ENCODE results near the gene PCBP3. TPM values are rescaled to one million over a fixed set of nuclear protein-coding genes. Genes with fewer than 3 reads are reported as not detected.

PCBP3 gene
- total RNA-seq, 1 donor from 2014 or later = 4.6 TPM

DNA sequence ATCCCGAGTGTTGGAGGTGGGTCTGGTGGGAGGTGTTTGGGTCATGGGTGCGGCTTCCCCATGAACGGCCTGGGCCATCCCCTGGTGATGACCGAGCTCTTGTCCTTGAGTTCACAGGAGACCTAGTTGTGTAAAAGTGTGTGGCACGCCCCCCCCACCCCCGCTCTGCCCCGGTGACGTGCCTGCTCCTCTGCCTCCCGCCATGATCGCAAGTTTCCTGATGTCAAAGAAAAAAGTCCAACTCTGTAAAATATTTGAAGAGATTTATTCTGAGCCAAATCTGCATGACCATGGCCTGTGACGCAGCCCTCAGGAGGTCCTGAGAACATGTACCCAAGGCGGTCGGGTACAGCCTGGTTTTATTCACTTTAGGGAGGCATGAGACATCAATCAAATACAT, 212.9 kb downstream of the PCBP3 start:
- Histone ChIP-seq H3K4me2 (no peak overlapping the region), H3K27me3 (no peaks in the 10 kb centered on the region), H3K4me3 (no peak overlapping the region), H3K4me1 (peaks cover 5% of the 10 kb centered on the region), H3K36me3 (no peaks in the 10 kb centered on the region), H3K9ac (no peak overlapping the region), H3K9me3 (ENCODE audit: low read depth) (no peaks in the 10 kb centered on the region), H3K27ac (no peak overlapping the region), H4K20me1 (ENCODE audit: low read depth) (no peaks in the 10 kb centered on the region), H3F3A (ENCODE audit: low read depth) (no peaks in the 10 kb centered on the region), H2AFZ (replicated peaks) (no peak overlapping the region), H3K79me2 (ENCODE audit: low read depth) (no peaks in the 10 kb centered on the region)
- Mint-ChIP-seq H3K4me1 (peaks cover 26% of the 10 kb centered on the region), H3K9me3 (no peaks in the 10 kb centered on the region), H3K36me3 (no peaks in the 10 kb centered on the region), H3K4me3 (no peak overlapping the region), H3K27me3 (ENCODE audit: insufficient read depth, low read depth) (peaks cover 9% of the 10 kb centered on the region), H3K27ac (no peak overlapping the region)
- TF ChIP-seq EZH2phosphoT487 (IDR thresholded peaks at IDR 0.05) (no peak), EZH2 (IDR thresholded peaks at IDR 0.05) (no peak)
- TF ChIP-seq, protein P1, sequence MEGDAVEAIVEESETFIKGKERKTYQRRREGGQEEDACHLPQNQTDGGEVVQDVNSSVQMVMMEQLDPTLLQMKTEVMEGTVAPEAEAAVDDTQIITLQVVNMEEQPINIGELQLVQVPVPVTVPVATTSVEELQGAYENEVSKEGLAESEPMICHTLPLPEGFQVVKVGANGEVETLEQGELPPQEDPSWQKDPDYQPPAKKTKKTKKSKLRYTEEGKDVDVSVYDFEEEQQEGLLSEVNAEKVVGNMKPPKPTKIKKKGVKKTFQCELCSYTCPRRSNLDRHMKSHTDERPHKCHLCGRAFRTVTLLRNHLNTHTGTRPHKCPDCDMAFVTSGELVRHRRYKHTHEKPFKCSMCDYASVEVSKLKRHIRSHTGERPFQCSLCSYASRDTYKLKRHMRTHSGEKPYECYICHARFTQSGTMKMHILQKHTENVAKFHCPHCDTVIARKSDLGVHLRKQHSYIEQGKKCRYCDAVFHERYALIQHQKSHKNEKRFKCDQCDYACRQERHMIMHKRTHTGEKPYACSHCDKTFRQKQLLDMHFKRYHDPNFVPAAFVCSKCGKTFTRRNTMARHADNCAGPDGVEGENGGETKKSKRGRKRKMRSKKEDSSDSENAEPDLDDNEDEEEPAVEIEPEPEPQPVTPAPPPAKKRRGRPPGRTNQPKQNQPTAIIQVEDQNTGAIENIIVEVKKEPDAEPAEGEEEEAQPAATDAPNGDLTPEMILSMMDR (IDR thresholded peaks at IDR 0.05) = no peak
- DNase-seq (ENCODE audit: low spot score) = no peak

DNA sequence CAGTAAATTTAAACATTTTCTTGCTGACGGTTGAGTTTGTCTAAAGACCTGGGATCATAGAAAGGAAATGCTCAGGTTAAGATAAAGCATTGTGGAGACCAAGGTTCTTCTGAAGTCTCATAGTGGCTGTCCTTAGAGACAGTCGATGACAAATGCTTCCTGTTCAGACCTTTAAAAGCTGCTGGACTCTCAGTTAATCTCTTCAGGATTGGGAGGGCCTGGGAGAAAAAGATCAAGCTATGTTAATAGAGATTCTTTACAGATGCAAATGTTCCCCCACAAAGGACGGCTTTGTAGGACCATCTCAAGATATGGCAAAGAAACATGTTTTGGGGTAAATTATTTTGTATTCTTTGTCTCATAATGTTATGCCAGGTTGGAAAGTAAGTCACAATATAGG, 213.4 kb downstream of the PCBP3 start:
- no peak overlapping the region for H3K27ac Mint-ChIP-seq
- no peak for TF ChIP-seq EZH2 (IDR thresholded peaks at IDR 0.05)
- TF ChIP-seq, protein P1 (IDR thresholded peaks at IDR 0.05) = no peak
- no peak for TF ChIP-seq EZH2phosphoT487 (IDR thresholded peaks at IDR 0.05)
- no peaks in the 10 kb centered on the region for H3K27me3 ChIP-seq
- no peaks in the 10 kb centered on the region for H3K9me3 ChIP-seq (ENCODE audit: low read depth)
- peaks cover 5% of the 10 kb centered on the region for H3K4me1 ChIP-seq
- H2AFZ ChIP-seq (replicated peaks) = no peak overlapping the region
- H3F3A ChIP-seq (ENCODE audit: low read depth) = no peaks in the 10 kb centered on the region
- no peaks in the 10 kb centered on the region for H3K36me3 ChIP-seq
- H3K4me2 ChIP-seq = no peak overlapping the region
- DNase-seq (ENCODE audit: low spot score) = no peak
- no peak overlapping the region for H3K9ac ChIP-seq
- peaks cover 9% of the 10 kb centered on the region for H3K27me3 Mint-ChIP-seq (ENCODE audit: insufficient read depth, low read depth)
- no peaks in the 10 kb centered on the region for H3K36me3 Mint-ChIP-seq
- H3K4me3 ChIP-seq = no peak overlapping the region
- no peak overlapping the region for H3K27ac ChIP-seq
- H3K4me3 Mint-ChIP-seq = no peak overlapping the region
- H3K9me3 Mint-ChIP-seq = no peaks in the 10 kb centered on the region
- no peaks in the 10 kb centered on the region for H4K20me1 ChIP-seq (ENCODE audit: low read depth)
- H3K4me1 Mint-ChIP-seq = peaks cover 29% of the 10 kb centered on the region
- no peaks in the 10 kb centered on the region for H3K79me2 ChIP-seq (ENCODE audit: low read depth)

DNA sequence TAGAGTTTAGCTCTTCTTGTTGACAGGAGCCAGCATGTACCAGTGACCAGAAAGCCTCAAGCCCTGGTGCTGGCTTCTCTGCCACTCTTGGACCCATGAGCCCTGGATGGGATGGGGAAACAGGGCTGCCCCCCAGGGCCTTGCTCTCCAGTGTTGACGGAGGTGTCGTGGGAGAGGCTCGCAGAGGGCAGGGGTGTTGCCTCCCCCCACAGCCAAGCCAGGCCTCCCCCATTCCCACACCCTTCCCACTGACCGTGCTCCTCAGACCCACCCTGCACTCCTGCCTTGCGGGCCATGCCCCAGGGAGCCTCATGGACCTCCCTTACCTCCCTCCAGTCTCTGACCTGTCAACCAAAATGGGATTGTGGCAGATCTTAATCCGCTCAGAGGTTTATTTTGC, 214.2 kb downstream of the PCBP3 start:
- H3K4me2 ChIP-seq = no peak overlapping the region
- H3K9ac ChIP-seq = no peak overlapping the region
- no peaks in the 10 kb centered on the region for H3K9me3 ChIP-seq (ENCODE audit: low read depth)
- Mint-ChIP-seq H3K36me3 (no peaks in the 10 kb centered on the region), H3K27me3 (ENCODE audit: insufficient read depth, low read depth) (peaks cover 9% of the 10 kb centered on the region), H3K27ac (no peak overlapping the region), H3K9me3 (no peaks in the 10 kb centered on the region), H3K4me1 (peaks cover 34% of the 10 kb centered on the region), H3K4me3 (no peak overlapping the region)
- DNase-seq (ENCODE audit: low spot score) = no peak
- no peak overlapping the region for H2AFZ ChIP-seq (replicated peaks)
- H3K27me3 ChIP-seq = no peaks in the 10 kb centered on the region
- no peaks in the 10 kb centered on the region for H3K79me2 ChIP-seq (ENCODE audit: low read depth)
- H3F3A ChIP-seq (ENCODE audit: low read depth) = no peaks in the 10 kb centered on the region
- peaks cover 5% of the 10 kb centered on the region for H3K4me1 ChIP-seq
- H3K27ac ChIP-seq = no peak overlapping the region
- TF ChIP-seq EZH2 (IDR thresholded peaks at IDR 0.05) (no peak), EZH2phosphoT487 (IDR thresholded peaks at IDR 0.05) (no peak)
- TF ChIP-seq, protein P1 (IDR thresholded peaks at IDR 0.05) = no peak
- no peaks in the 10 kb centered on the region for H3K36me3 ChIP-seq
- H4K20me1 ChIP-seq (ENCODE audit: low read depth) = no peaks in the 10 kb centered on the region
- H3K4me3 ChIP-seq = no peak overlapping the region
